Activated T-helper 2 cell treated with anti-CD3 and anti-CD28 coated beads, Interferon-gamma antibody, Interleukin-2, Interleukin-4, amounts not matched to agents 10 μg/mL and 5 μg/mL and 100 μg/mL, durations not matched to agents 14 hours and 24 hours and 36 hours (primary cell): Measurements from ENCODE around the gene ZNG1E. TPM values are rescaled to one million over a fixed set of nuclear protein-coding genes. Genes with fewer than 3 reads are reported as not detected.
"Not testable (repeated sequence)": the region's sequence is repeated elsewhere in the genome, so short reads cannot be mapped to it uniquely, and the experiment has no call there.

Source experiments
- DNase-seq: peaks from one replicate; pipeline ENCODE4 v3.0.0; 2021; ENCODE audit warnings: low spot score
- H3K27ac Mint-ChIP-seq: one replicate; pipeline ENCODE4 v1.8.0; 2021; ENCODE audit warnings: mixed read lengths
- H3K27me3 Mint-ChIP-seq: one replicate; pipeline ENCODE4 v1.8.0; 2021; ENCODE audit warnings: low read depth, mixed read lengths
- H3K36me3 Mint-ChIP-seq: one replicate; pipeline ENCODE4 v1.8.0; 2021; ENCODE audit warnings: low read depth, mixed read lengths
- H3K4me1 Mint-ChIP-seq: one replicate; pipeline ENCODE4 v1.8.0; 2021; ENCODE audit warnings: low read depth, mixed read lengths
- H3K4me3 Mint-ChIP-seq: one replicate; pipeline ENCODE4 v1.8.0; 2021; ENCODE audit warnings: low read depth, mild to moderate bottlenecking, moderate library complexity, mixed read lengths
- H3K9me3 Mint-ChIP-seq: one replicate; pipeline ENCODE4 v1.8.0; 2021; ENCODE audit warnings: mixed read lengths
- intact Hi-C: fragments of 100-400 bp; cut with micrococcal nuclease; formaldehyde crosslinking; loops from one replicate; pipeline ENCODE4 v1.15.1; 2023
- total RNA-seq: library from RNA; stranded (reverse); gene quantifications from 2 replicates; pipeline ENCODE4 v1.2.3, GENCODE V29; 2022

ZNG1E gene
- 43.5 and 50.8 TPM in 2 replicates for total RNA-seq

DNA sequence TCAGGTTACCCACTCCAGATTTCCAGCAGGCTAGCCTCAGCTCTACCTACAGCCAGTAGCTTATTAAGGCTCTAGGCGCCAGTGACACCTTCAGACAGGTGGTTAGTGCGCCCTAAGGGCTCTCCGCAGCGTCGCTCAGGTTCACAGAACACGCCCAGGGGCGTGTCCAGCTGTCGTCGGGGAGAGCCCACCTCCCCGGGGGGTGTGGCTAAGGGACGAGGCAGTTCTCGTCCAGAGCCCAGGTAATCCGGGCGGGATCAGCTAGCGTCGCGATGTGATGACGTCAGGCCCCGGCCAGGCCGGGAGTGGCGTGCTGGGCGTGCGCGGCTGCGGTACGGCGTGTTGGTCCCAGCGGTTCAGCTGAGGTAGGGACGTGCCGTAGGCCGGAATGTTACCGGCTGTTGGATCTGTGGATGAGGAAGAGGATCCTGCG lies at the start of gene ZNG1E:
ZNG1E (plus strand) TSS at position 340 of the 433 bp plus-strand sequence; CDS start at position 389, 49 bp downstream.
- peak within 1 kb of the TSS; percentile 79 for H3K4me3 Mint-ChIP-seq
- intact Hi-C loops, H3K27me3 Mint-ChIP-seq, H3K36me3 Mint-ChIP-seq, H3K4me1 Mint-ChIP-seq, H3K9me3 Mint-ChIP-seq: not testable (repeated sequence)
- peak; percentile 62 for DNase-seq
- H3K27ac Mint-ChIP-seq: peak within 1 kb of the TSS; percentile 60

DNA sequence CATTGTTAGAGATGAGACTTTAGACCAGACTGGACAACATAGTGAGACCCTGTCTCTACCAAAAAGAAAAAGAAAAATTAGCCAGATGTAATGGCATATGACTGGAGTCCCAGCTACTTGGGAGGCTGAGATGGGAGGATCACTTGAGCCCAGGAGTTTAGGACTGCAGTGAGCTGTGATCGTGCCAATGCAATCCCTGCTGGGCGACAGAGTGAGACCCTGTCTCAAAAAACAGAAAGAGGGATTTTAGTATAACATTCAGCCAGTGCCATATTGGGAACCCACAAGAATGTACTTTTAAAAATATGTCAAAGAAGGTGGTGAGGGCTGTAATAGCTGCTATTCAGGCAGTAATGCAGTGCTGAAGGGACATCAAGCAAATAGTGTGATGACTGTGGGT lies 2.1 kb upstream of the ZNG1E start:
- DNase-seq, intact Hi-C loops, H3K27me3 Mint-ChIP-seq, H3K4me1 Mint-ChIP-seq, H3K4me3 Mint-ChIP-seq, H3K27ac Mint-ChIP-seq, H3K9me3 Mint-ChIP-seq, H3K36me3 Mint-ChIP-seq: not testable (repeated sequence)

DNA sequence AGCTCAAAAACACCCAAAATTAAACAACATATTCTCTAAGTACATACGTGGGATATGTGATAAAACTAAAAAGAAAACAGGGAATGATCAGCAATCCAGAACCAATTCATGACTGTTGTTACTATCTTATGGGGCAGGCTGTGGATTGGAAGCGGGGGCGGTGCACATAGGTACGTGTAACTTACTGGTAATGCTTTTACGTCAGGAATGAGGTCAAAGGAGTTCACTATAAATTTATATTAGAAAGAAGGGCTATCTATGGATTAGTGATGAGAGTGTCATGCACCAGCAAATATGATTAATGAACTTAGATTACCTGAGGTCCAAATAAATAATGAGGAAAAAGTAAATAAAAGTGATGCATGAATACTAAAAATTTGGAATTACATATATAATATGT lies 710 bp upstream of the ZNG1E start:
- H3K4me3 Mint-ChIP-seq: peak overlapping the region; percentile 65
- intact Hi-C loops, H3K9me3 Mint-ChIP-seq, H3K4me1 Mint-ChIP-seq, H3K27ac Mint-ChIP-seq, DNase-seq, H3K36me3 Mint-ChIP-seq, H3K27me3 Mint-ChIP-seq: not testable (repeated sequence)

DNA sequence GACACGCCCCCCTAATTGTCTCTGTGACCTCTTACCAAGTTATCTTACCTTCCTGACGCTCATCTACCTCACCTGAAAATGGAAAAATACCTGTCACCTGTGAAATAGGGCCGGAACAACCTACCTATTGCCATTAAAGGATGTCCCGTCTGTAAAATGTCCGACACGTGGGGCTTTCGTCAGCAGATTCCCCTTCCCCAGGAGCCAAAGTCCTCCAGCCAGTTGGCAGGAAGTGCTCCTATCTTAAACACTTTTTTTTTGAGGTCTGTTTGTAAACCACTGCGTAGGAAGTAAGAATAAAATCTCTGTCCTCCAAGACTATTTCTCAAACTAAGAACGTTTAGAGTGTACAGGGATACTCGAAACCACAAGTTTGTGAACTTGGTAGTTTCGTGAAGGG lies 661 bp downstream of the ZNG1E start:
- H3K4me1 Mint-ChIP-seq, H3K36me3 Mint-ChIP-seq, H3K9me3 Mint-ChIP-seq, DNase-seq, H3K27me3 Mint-ChIP-seq, intact Hi-C loops: not testable (repeated sequence)
- Mint-ChIP-seq H3K4me3 (peak overlapping the region; percentile 79), H3K27ac (peak overlapping the region; percentile 60)

DNA sequence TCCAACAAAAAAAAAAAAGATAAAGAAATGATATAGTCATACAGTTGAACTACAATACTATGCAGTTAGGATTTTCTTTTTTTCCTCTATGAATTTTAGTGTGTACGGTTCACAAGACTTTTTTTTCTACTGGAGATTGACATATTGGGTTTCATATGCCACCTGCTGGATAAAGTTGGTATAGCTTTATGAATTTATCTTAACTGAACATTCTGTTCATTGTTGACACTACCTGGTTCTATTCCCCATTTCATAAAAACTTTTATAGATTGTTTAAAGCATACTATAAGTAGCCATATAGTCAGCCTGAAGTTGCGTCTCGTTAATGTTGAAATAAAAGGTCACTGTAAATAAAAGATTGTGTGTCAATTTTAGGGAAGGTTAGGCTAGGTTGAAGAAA lies 2.8 kb downstream of the ZNG1E start:
- intact Hi-C loops, H3K4me1 Mint-ChIP-seq, H3K27ac Mint-ChIP-seq, DNase-seq, H3K27me3 Mint-ChIP-seq, H3K36me3 Mint-ChIP-seq, H3K9me3 Mint-ChIP-seq, H3K4me3 Mint-ChIP-seq: not testable (repeated sequence)

DNA sequence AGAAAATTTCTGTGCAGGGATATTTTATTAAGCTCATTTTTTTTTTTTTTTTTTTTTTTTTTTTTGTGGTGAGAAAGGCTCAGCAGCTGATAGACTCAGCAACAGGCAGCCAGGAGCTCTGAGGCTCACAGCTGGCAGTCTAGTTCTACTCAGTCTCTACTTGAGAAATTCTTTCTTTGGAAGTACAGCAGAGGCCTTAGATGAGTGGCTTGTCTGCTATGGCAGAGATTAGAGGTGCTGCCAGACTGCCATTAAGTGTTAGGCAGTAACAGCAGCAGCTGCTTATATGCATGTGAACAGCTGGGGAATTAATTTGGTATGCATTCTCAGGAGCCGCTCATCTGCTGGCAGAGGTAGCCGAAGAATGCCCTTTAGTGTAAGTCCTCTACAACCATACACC lies 27.8 kb downstream of the ZNG1E start:
- intact Hi-C loops, H3K36me3 Mint-ChIP-seq, H3K9me3 Mint-ChIP-seq, H3K4me1 Mint-ChIP-seq, DNase-seq, H3K4me3 Mint-ChIP-seq, H3K27me3 Mint-ChIP-seq, H3K27ac Mint-ChIP-seq: not testable (repeated sequence)

DNA sequence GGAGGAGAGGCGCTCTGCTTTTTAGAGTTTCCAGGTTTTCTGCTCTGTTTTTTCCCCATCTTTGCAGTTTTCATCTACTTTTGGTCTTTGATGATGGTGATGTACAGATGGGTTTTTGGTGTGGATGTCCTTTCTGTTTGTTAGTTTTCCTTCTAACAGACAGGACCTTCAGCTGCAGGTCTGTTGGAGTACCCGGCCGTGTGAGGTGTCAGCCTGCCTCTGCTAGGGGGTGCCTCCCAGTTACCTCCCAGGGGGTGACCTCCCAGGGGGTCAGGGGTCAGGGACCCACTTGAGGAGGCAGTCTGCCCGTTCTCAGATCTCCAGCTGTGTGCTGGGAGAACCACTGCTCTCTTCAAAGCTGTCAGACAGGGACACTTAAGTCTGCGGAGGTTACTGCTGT lies 38.7 kb downstream of the ZNG1E start:
- H3K27ac Mint-ChIP-seq, H3K9me3 Mint-ChIP-seq, DNase-seq, H3K36me3 Mint-ChIP-seq, H3K27me3 Mint-ChIP-seq, H3K4me1 Mint-ChIP-seq, intact Hi-C loops, H3K4me3 Mint-ChIP-seq: not testable (repeated sequence)

DNA sequence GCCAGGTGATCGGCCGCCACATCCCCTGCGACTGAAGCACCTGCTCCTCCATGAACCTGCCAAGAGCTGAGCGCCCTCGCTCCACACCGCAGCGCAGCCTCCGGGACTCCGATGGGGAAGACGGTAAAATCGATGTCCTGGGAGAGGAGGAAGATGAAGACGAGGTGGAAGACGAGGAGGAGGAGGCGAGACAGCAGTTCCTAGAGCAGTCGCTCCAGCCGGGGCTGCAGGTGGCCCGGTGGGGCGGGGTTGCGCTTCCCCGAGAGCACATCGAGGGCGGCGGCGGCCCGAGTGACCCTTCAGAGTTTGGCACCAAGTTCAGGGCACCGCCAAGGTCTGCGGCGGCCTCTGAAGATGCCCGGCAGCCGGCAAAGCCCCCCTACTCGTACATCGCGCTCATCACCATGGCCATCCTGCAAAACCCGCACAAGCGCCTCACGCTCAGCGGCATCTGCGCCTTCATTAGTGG lies 61.4 kb downstream of the ZNG1E start, which contains the start of gene FOXD4L4:
FOXD4L4 (plus strand) TSS at position 51 of the 469 bp plus-strand sequence; CDS start at position 51, 0 bp downstream.
- H3K4me3 Mint-ChIP-seq, H3K4me1 Mint-ChIP-seq, H3K27ac Mint-ChIP-seq, intact Hi-C loops, H3K27me3 Mint-ChIP-seq, DNase-seq, H3K36me3 Mint-ChIP-seq, H3K9me3 Mint-ChIP-seq: not testable (repeated sequence)

DNA sequence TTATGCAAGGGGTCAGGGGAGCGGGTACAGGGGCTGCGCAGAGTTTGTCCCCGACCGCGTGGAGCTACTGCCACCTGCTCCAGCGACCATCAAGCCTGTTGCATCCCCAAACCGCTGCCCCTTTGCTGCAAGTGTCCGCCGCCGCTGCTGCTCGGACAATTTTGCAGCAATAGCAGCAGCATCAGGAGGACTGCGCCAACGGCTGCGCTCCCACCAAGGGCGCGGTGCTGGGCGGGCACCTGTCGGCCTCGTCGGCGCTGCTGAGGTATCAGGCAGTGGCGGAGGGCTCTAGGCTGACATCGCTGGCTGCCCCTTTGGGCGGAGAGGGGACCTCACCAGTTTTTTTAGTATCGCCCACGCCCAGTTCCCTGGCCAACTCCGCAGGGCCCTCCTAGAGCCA lies 62.4 kb downstream of the ZNG1E start:
- intact Hi-C loops, H3K9me3 Mint-ChIP-seq, H3K4me1 Mint-ChIP-seq, DNase-seq, H3K27me3 Mint-ChIP-seq, H3K36me3 Mint-ChIP-seq, H3K4me3 Mint-ChIP-seq, H3K27ac Mint-ChIP-seq: not testable (repeated sequence)

Other genes starting within 250 kb of the ZNG1E start
- 0.11 TPM in 1 of 2 replicates, not detected in the other for gene FOXD4L4, start 61.2 kb downstream of the ZNG1E start, total RNA-seq